Smooth muscle cell of the brain vasculature (primary cell): ENCODE results near the gene SLC9A5.

ENCODE experiments used
- DNase-seq: peaks from one replicate; pipeline ENCODE4 v3.0.0-alpha.2; 2012; ENCODE audit warnings: low read depth, low spot score

Gene SLC9A5

GRCh38 chr16:67256701-67257230 lies 8.0 kb downstream of the SLC9A5 start:
- DNase-seq: no peak

DNA sequence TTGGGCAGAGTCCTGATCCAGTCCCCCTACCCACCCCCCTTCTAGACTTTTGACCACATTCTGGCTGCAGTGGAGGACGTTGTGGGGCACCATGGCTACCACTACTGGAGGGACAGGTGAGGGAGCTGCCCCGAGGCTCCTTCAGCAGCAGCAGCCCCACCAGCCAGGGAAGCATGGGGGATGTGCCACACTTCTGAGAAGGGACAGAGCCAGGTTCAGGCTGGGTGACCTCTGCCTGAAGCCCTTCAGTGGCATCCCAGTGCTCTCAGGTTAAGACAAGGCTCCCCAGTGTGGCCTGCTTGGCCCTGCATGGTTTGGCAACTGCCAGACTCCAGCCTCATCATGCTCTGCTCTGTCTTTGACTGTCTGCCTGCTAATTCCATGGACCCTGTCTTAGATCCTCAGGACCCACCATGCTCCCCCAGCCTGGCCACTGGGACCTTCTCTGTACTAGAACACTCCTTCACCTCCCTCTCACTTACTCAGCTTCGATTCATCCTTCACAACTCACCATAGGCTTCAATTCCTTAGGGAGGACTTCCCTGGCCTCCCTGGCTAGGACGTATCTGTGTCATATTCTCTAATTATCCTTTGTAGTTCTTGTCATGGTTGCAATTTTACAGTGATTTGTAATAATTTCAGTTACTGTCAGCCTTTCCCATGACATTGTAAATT lies 8.8 kb downstream of the SLC9A5 start:
- no peak for DNase-seq

- DNase-seq: no peak
These were observed 9.5 kb downstream of the SLC9A5 start for GRCh38 chr16:67258161-67258835.

GRCh38 chr16:67259705-67260104 lies 10.9 kb downstream of the SLC9A5 start:
- no peak for DNase-seq

- DNase-seq: no peak
These were observed 11.8 kb downstream of the SLC9A5 start for GRCh38 chr16:67260426-67261063.

GRCh38 chr16:67263201-67263600 lies 14.4 kb downstream of the SLC9A5 start:
- DNase-seq: no peak

DNA sequence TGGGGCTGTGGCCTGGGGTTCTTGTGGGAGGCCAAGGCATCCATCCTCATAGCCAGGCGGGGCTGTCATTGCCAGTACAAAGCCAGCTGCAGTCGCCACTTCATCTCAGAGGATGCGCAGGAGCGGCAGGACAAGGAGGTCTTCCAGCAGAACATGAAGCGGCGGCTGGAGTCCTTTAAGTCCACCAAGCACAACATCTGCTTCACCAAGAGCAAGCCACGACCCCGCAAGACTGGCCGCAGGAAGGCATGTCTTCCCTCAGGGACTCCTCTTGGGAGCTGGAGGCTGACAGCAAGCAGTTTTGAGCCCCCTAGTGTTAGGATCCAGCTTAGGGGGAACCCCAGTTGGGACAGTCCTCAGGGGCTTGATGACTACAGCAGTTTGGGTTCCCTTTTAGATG lies 15.5 kb downstream of the SLC9A5 start:
- no peak for DNase-seq

GRCh38 chr16:67264866-67265265 lies 16.1 kb downstream of the SLC9A5 start:
- DNase-seq: no peak

DNA sequence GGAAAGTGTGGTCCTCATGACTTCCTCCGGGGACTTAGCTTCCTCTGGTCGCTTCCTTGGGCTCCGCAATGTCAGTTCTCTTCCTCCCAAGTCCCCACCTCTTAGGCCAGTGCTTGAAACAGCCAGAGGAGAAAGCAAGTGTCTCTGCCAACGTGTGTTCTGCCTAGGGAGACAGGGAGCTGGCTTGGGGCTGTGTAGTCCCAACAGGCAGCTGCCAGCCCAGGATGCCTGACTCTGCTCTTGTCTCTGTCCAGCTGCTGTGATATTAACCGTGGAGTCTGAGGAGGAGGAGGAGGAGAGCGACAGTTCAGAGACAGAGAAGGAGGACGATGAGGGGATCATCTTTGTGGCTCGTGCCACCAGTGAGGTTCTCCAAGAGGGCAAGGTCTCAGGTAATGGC lies 17.1 kb downstream of the SLC9A5 start:
- DNase-seq: no peak

DNA sequence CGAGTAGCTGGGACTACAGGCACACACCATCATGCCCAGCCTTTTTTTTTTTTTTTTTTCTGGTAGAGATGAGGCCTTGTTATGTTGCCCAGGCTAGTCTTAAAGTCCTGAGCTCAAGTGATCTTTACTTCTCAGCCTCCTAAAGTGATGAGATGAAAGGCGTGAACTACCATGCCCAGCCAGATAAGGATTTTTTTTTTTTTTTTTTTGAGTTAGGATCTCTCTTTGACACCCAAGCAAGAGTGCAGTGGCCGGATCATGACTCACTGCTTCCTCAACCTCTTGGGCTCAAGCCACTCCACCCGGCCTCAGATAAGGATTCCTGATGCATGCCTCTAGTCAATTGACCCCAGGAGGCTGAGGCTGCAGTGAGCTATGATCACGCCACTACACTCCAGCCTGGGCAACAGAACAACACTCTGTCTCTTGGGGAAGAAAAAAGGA lies 19.4 kb downstream of the SLC9A5 start:
- DNase-seq: no peak

DNA sequence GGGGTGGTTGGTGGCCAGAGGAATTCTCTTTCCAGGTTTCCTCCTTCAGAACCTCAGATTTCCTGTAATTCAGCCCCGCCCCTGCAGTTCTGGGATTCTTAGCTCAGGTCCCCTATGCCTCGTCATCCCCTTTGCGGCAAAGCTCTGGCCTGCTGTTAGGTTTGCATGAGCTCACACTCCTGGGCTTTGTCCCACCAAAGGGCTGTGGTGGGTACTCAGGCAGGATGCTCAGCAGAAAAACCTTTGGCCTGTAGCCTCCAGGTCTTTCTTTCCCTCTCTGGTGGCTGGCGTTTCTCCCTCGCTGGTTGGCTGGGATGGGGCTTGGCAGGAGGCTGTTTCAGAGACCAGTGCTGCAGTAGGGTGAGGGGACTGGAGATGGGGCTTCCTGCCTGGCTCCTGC lies 21.0 kb downstream of the SLC9A5 start:
- DNase-seq: no peak

DNA sequence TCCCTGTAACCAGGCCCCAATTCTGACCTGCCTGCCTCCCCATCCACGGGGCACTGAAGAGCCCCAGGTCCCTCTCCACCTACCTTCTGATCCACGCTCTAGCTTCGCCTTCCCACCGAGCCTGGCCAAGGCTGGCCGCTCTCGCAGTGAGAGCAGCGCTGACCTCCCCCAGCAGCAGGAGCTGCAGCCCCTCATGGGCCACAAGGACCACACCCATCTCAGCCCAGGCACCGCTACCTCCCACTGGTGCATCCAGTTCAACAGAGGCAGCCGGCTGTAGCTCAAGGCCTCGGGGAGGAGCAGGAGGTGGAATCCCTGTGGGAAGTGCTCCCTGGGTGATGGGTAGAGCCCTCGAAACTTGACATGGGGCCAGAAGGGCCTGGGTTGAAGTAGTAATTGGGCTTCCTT lies 22.2 kb downstream of the SLC9A5 start:
- DNase-seq: no peak

DNA sequence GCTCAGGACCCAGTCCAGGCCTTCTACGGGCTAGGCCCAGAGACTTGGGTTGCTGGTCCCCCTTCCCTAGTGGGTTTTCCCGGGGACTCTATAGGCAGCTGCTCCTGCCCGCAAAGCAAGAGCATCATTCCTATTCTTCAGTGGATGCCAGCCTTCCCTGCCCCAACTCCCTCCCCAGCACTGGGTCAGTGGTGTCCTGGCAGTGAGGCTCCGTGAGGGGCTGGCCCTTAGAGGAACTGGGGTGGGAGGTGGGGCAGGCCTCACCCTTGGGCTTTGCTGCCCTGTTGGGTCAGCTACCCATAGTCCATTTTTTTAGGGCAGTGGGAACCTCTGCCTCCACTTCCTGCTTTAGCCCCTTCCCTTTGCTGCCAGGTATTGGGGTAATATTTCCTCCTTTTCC lies 22.7 kb downstream of the SLC9A5 start:
- DNase-seq: no peak

DNA sequence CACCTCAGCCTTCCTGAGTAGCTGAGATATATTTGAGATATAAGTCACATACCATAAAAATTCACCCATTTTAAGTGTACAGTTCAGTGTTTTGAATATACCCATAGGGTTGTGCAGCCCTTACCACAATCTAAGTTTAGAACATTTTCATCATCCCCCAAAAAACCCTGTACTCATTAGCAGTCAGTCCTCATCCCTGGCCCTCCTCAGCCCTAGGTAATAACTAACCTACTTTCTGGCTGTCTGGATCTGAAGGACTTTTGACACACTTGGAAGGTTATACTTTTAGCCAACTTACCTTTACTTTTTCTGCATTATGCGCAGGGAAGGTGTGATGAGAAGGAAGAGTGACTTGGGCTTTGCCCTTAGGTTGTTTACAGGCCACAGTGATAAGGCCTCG lies 26.5 kb downstream of the SLC9A5 start:
- DNase-seq: no peak

- peak; percentile 90 for DNase-seq
These were observed 28.7 kb downstream of the SLC9A5 start for GRCh38 chr16:67277294-67277998.

- no peak for DNase-seq
These were observed 29.4 kb downstream of the SLC9A5 start for GRCh38 chr16:67277999-67278772.

DNA sequence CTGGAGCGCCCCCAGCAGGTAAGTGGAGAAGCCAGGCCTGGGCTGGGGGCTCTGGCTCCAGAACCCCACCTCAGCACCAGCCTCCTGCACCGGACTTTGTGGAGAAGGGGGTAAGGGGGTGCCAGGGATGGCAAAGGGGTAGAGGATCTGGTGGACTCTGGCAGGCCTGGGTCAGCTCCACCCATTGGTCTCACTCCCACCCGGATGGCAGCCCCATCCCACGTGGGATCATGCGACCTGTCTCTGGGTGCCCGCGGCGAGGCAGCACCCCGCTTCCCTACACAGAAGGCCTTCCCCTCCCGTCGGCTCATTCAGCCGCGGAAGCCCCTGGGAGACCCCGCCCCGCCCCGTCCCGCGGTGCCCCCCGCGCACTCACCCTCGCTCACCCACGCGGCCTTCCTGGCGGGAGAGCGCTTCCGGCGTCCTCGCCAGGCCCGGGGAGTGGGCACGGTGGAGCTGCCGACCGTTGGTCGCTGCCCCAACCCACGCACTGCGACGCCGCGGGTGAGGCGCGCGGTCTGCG lies 30.1 kb downstream of the SLC9A5 start:
- no peak for DNase-seq

DNA sequence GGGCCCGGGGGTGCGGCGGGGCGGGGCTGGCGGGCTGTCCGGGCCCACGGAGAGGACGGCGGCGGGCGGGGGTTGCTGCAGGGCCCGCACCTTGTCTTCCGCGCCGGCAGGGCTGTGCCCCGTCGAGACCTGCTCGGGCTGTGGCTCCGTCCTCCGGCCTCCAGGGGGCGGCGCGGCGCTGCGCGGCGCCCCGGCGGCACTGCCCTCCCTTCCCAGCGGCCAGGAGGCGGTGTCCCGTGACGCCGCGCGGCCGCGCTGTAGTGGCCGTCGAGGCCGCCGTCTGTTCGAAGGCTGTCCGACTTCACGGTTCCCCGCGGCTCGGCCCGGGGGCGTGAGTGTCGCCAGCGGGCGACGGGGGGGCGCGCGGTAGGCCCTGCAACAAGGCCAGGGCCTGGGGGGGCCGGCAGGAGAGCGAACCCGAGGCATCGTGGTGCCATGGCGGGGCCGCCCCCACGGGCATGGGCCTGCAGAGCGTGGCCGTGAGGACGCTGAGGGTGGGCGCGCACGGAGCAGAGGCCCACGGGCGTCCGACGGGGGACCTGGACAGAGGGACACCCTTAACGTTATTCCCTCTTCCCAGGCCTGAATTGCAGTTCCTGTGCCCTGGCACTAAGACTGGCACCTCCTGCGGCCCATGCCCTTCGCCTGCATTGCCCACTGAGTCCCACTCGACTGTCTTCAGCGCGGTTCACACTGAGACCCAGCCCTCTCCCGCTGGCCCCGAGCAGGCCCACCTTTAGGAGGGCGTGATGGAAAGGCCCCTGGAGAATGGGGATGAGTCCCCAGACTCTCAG lies 30.7 kb downstream of the SLC9A5 start, which contains the start of gene PLEKHG4:
TSS of gene PLEKHG4 (plus strand) at position 237 of the 794 bp plus-strand sequence. CDS start at position 750, 513 bp downstream.
- no peak for DNase-seq

DNA sequence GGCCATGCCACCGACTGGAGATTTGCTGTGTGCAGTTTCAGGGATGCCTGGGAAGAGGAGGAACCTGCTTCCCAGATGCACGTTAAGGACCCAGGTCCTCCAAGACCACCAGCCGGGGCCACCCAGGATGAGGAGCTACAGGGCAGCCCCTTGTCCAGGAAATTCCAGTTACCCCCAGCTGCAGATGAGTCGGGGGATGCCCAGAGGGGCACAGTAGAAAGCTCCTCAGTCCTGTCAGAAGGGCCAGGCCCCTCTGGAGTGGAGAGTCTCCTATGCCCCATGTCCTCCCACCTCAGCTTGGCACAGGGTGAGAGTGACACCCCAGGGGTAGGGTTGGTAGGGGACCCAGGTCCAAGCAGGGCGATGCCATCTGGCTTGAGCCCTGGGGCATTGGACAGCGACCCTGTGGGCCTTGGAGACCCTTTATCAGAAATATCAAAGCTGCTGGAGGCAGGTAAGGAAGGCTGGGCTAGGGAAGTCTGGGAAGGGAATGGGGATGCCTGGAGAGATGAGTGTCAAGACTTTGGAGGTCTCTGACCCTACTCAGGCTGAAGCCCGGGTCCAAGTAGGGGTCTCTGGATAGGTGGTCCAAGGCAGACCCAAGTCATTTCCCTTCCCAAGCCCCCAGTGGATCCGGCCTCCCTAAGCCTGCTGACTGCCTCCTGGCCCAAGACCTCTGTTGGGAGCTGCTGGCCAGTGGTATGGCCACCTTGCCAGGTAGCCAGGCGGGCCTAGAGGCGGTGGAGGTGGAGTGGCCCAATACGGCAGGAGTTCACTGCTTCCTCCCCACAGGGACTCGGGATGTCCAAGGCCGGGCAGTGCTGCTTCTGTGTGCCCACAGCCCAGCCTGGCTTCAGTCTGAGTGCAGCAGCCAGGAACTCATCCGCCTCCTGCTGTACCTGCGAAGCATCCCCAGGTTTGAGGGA lies 31.6 kb downstream of the SLC9A5 start:
- no peak for DNase-seq
